GM18508 (cell line): ENCODE results near the gene CNR2.
"Not testable (repeated sequence)": the region's sequence is repeated elsewhere in the genome, so short reads cannot be mapped to it uniquely, and the experiment has no call there.

ENCODE experiments used
- ATAC-seq: cut with Tn5 transposase; IDR thresholded peaks from one replicate; pipeline ENCODE4 v1.9.1; 2021; ENCODE audit warnings: moderate number of reproducible peaks; ENCODE audit not compliant: insufficient read depth, unreplicated experiment

CNR2 gene

GRCh38 chr1:23922321-23922943 lies 9.3 kb upstream of the CNR2 start:
- ATAC-seq = no peak

GRCh38 chr1:23916209-23917131 lies 3.3 kb upstream of the CNR2 start:
- no peak for ATAC-seq

GRCh38 chr1:23915466-23915865 lies 2.3 kb upstream of the CNR2 start:
- ATAC-seq = no peak

- ATAC-seq = no peak
Observed at GRCh38 chr1:23914921-23915320, 1.8 kb upstream of the CNR2 start.

GRCh38 chr1:23911921-23912320 lies 1.2 kb downstream of the CNR2 start:
- ATAC-seq = no peak

GRCh38 chr1:23910553-23911246 lies 2.5 kb downstream of the CNR2 start:
- no peak for ATAC-seq

- ATAC-seq = no peak
Observed at GRCh38 chr1:23910144-23910543, 3.0 kb downstream of the CNR2 start.

- no peak for ATAC-seq
Observed at GRCh38 chr1:23909412-23909811, 3.8 kb downstream of the CNR2 start.

GRCh38 chr1:23908453-23909341 lies 4.5 kb downstream of the CNR2 start:
- no peak for ATAC-seq

- ATAC-seq = no peak
Observed at GRCh38 chr1:23906731-23907130, 6.4 kb downstream of the CNR2 start.

GRCh38 chr1:23905461-23906025 lies 7.6 kb downstream of the CNR2 start:
- no peak for ATAC-seq

- no peak for ATAC-seq
Observed at GRCh38 chr1:23904748-23905357, 8.3 kb downstream of the CNR2 start.

GRCh38 chr1:23903754-23904153 lies 9.4 kb downstream of the CNR2 start:
- no peak for ATAC-seq

- ATAC-seq = no peak
Observed at GRCh38 chr1:23902321-23903278, 10.6 kb downstream of the CNR2 start.

GRCh38 chr1:23900017-23900416 lies 13.1 kb downstream of the CNR2 start:
- ATAC-seq = not testable (repeated sequence)

- no peak for ATAC-seq
Observed at GRCh38 chr1:23899070-23899469, 14.1 kb downstream of the CNR2 start.

- no peak for ATAC-seq
Observed at GRCh38 chr1:23897083-23897482, 16.1 kb downstream of the CNR2 start.

GRCh38 chr1:23896491-23896890 lies 16.7 kb downstream of the CNR2 start:
- ATAC-seq = no peak
